ENCODE data around the gene SYT7.

DNA sequence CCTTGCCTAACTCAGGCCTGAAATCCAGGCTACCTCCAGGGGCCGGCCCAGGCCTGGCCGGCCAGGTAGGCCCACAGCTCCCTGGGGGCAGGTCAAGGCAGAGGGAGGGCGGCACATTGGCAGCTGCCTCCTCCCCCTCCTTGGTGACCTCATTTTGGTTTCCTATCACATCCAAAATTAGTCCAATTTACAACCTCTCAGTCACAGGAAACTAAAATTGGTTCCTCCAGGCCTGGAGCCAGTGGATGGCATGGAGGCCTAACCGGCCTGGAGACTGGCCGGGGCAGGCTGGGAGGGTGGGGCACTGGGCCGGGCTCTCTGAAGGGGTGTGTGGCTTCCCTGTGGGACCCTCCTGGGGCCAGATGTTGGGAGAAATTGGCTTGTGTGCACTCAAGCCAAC lies 36.4 kb downstream of the SYT7 start:
- TF ChIP-seq, protein P1, sequence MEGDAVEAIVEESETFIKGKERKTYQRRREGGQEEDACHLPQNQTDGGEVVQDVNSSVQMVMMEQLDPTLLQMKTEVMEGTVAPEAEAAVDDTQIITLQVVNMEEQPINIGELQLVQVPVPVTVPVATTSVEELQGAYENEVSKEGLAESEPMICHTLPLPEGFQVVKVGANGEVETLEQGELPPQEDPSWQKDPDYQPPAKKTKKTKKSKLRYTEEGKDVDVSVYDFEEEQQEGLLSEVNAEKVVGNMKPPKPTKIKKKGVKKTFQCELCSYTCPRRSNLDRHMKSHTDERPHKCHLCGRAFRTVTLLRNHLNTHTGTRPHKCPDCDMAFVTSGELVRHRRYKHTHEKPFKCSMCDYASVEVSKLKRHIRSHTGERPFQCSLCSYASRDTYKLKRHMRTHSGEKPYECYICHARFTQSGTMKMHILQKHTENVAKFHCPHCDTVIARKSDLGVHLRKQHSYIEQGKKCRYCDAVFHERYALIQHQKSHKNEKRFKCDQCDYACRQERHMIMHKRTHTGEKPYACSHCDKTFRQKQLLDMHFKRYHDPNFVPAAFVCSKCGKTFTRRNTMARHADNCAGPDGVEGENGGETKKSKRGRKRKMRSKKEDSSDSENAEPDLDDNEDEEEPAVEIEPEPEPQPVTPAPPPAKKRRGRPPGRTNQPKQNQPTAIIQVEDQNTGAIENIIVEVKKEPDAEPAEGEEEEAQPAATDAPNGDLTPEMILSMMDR (IDR thresholded peaks at IDR 0.05; ENCODE audit: low read depth, low read length): no peak
- TF ChIP-seq POLR2A (IDR thresholded peaks at IDR 0.05; ENCODE audit: extremely low read depth, insufficient read length): no peak
- TF ChIP-seq MYC (IDR thresholded peaks at IDR 0.05; ENCODE audit: low read depth, low read length): no peak

Data from NB4 (cell line).